Stimulated activated CD8-positive, alpha-beta memory T cell treated with anti-CD3 and anti-CD28 coated beads, Interleukin-4, amount 100 ng/mL, for 24 hours (primary cell): ENCODE data around the gene FGF14.

Experiments
- DNase-seq: peaks from one replicate; pipeline ENCODE4 v3.0.0-alpha.2; 2020; ENCODE audit warnings: low read depth

The FGF14 gene

GRCh38 chr13:102367836-102368235 lies 34.0 kb downstream of the FGF14 start:
- DNase-seq = no peak

GRCh38 chr13:102361113-102361512 lies 40.7 kb downstream of the FGF14 start:
- no peak for DNase-seq

- no peak for DNase-seq
Measured at GRCh38 chr13:102359264-102359663, 42.6 kb downstream of the FGF14 start.

- DNase-seq = no peak
Measured at GRCh38 chr13:102355251-102355650, 46.6 kb downstream of the FGF14 start.

- DNase-seq = no peak
Measured at GRCh38 chr13:102354011-102354410, 47.8 kb downstream of the FGF14 start.

GRCh38 chr13:102351521-102351920 lies 50.3 kb downstream of the FGF14 start:
- no peak for DNase-seq

- DNase-seq = no peak
Measured at GRCh38 chr13:102347490-102347889, 54.4 kb downstream of the FGF14 start.

- no peak for DNase-seq
Measured at GRCh38 chr13:102346769-102347168, 55.1 kb downstream of the FGF14 start.

- DNase-seq = no peak
Measured at GRCh38 chr13:102344410-102344809, 57.4 kb downstream of the FGF14 start.

- no peak for DNase-seq
Measured at GRCh38 chr13:102333320-102334198, 68.3 kb downstream of the FGF14 start.

GRCh38 chr13:102328909-102329308 lies 72.9 kb downstream of the FGF14 start:
- DNase-seq = no peak

GRCh38 chr13:102327119-102327617 lies 74.7 kb downstream of the FGF14 start:
- no peak for DNase-seq

- DNase-seq = no peak
Measured at GRCh38 chr13:102326381-102327118, 75.3 kb downstream of the FGF14 start.

- DNase-seq = no peak
Measured at GRCh38 chr13:102325321-102325720, 76.5 kb downstream of the FGF14 start.

GRCh38 chr13:102323505-102323904 lies 78.3 kb downstream of the FGF14 start:
- no peak for DNase-seq

GRCh38 chr13:102323012-102323411 lies 78.8 kb downstream of the FGF14 start:
- DNase-seq = no peak

- no peak for DNase-seq
Measured at GRCh38 chr13:102322211-102322610, 79.6 kb downstream of the FGF14 start.

- DNase-seq = no peak
Measured at GRCh38 chr13:102318233-102318632, 83.6 kb downstream of the FGF14 start.

- DNase-seq = no peak
Measured at GRCh38 chr13:102317593-102317992, 84.3 kb downstream of the FGF14 start.

GRCh38 chr13:102316732-102317131 lies 85.1 kb downstream of the FGF14 start:
- DNase-seq = no peak

GRCh38 chr13:102312841-102313240 lies 89.0 kb downstream of the FGF14 start:
- no peak for DNase-seq

GRCh38 chr13:102311901-102312300 lies 89.9 kb downstream of the FGF14 start:
- no peak for DNase-seq

GRCh38 chr13:102311419-102311796 lies 90.4 kb downstream of the FGF14 start:
- DNase-seq = no peak
